Measurements from ENCODE around the gene OR5K4. TPM values are rescaled to one million over a fixed set of nuclear protein-coding genes. Genes with fewer than 3 reads are reported as not detected.

Gene OR5K4, protein sequence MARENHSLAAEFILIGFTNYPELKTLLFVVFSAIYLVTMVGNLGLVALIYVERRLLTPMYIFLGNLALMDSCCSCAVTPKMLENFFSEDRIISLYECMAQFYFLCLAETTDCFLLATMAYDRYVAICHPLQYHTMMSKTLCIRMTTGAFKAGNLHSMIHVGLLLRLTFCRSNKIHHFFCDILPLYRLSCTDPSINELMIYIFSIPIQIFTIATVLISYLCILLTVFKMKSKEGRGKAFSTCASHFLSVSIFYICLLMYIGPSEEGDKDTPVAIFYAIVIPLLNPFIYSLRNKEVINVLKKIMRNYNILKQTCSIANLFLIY
- polyA plus RNA-seq (2012; ENCODE audit: low read depth, missing spikeins), result not detected

DNA sequence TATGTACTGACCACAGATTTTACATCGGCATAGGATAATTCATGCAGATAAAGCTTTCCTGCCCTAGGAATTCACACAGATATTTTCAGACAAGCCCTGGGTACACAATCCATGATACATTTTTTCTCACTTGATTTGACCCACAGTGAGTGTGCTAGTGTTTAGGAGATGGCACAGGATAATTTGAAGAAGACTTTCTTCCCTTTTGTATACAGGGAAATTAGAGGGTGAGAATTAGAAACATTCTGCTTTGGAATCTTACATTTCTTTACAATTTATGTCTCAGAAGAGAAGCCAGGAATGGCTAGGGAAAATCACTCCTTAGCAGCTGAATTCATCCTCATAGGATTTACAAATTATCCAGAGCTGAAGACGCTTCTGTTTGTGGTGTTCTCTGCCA is at the start of gene OR5K4:
TSS of gene OR5K4 (plus strand) at position 301 of the 400 bp plus-strand sequence. CDS start at position 301, 0 bp downstream.
- FAIRE-seq (no peak), DNase-seq (ENCODE audit: insufficient read length, low spot score) (no peak)
- TF ChIP-seq POLR2A (IDR thresholded peaks at IDR 0.05; ENCODE audit: low read depth, low read length) (no peak), PAX5 (IDR thresholded peaks at IDR 0.05; ENCODE audit: insufficient read depth, low read length, severe bottlenecking) (no peak), POU2F2 (IDR thresholded peaks at IDR 0.05; ENCODE audit: low read depth, low read length) (no peak), SPI1 (IDR thresholded peaks at IDR 0.05; ENCODE audit: low read depth, low read length) (no peak), POLR2AphosphoS5 (IDR thresholded peaks at IDR 0.05; ENCODE audit: low read depth, low read length) (no peak), TAF1 (IDR thresholded peaks at IDR 0.05; ENCODE audit: low read depth, low read length) (no peak)

DNA sequence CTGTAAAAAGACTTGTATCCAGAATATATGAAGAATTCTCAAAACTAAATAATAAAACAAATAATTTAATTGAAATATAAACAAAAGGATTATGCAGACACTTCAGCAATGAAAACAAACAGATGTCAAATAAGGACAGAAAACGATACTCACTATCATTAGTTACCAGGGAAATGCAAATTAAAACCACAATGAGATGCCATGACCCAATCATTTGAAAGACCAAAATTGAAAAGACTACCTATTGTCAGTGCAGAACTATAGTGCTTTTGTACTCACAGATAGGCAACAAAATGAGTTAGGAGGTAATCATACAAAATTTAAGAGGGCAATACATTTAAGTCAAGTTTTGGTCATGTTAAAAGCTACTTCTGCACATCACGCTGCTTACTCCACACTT is 31.6 kb upstream of the OR5K4 start:
- DNase-seq (ENCODE audit: insufficient read length, low spot score) (no peak), FAIRE-seq (peak; percentile 54)
- TF ChIP-seq POU2F2 (IDR thresholded peaks at IDR 0.05; ENCODE audit: low read depth, low read length) (no peak), POLR2AphosphoS5 (IDR thresholded peaks at IDR 0.05; ENCODE audit: low read depth, low read length) (no peak), SPI1 (IDR thresholded peaks at IDR 0.05; ENCODE audit: low read depth, low read length) (no peak), TAF1 (IDR thresholded peaks at IDR 0.05; ENCODE audit: low read depth, low read length) (no peak), PAX5 (IDR thresholded peaks at IDR 0.05; ENCODE audit: insufficient read depth, low read length, severe bottlenecking) (no peak), POLR2A (IDR thresholded peaks at IDR 0.05; ENCODE audit: low read depth, low read length) (no peak)

DNA sequence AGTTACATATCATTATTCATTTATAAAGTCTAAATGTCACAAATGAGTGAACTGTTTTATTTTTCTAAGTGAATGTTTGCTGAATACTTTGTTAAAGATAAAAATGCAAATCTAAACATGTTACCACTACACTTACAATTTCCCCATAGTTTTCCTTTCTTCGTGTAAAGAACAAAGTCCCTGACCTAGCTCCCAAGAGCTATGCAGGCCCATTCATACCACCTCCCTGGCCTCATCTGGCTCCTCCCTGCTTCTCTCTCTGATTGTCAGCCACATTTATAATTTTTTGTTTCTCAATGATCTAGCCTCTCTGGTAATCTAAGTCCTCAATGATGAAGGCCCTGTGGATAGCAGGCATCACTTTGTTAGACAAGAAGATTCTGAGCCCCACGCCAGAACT is 31.0 kb upstream of the OR5K4 start:
- TF ChIP-seq TAF1 (IDR thresholded peaks at IDR 0.05; ENCODE audit: low read depth, low read length) (no peak), SPI1 (IDR thresholded peaks at IDR 0.05; ENCODE audit: low read depth, low read length) (no peak), POLR2AphosphoS5 (IDR thresholded peaks at IDR 0.05; ENCODE audit: low read depth, low read length) (no peak), PAX5 (IDR thresholded peaks at IDR 0.05; ENCODE audit: insufficient read depth, low read length, severe bottlenecking) (no peak), POLR2A (IDR thresholded peaks at IDR 0.05; ENCODE audit: low read depth, low read length) (no peak), POU2F2 (IDR thresholded peaks at IDR 0.05; ENCODE audit: low read depth, low read length) (no peak)
- FAIRE-seq (no peak), DNase-seq (ENCODE audit: insufficient read length, low spot score) (no peak)

DNA sequence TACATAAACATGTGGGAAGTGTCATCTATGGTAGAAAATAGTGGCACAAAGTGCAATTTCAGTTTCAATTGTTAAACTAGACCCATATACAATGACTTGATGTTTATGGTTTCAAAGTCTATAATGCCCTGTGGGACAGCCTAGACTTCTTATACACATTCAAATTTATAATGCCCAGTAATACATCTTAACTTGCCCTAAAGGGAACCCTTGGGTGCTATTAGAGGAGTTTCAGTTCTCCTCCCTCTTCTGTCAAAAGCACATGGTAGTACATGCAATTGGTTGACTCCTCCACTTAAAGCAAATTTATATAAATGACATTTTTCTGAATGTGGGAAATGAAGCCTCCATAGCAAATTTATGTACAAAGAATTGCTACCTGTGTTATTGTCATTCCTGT is 30.2 kb upstream of the OR5K4 start:
- DNase-seq (ENCODE audit: insufficient read length, low spot score) (no peak), FAIRE-seq (peak; percentile 20)
- TF ChIP-seq POLR2AphosphoS5 (IDR thresholded peaks at IDR 0.05; ENCODE audit: low read depth, low read length) (no peak), SPI1 (IDR thresholded peaks at IDR 0.05; ENCODE audit: low read depth, low read length) (0 out of 2 replicates have a peak, but pooled peaks have one; percentile 14), POLR2A (IDR thresholded peaks at IDR 0.05; ENCODE audit: low read depth, low read length) (no peak)

DNA sequence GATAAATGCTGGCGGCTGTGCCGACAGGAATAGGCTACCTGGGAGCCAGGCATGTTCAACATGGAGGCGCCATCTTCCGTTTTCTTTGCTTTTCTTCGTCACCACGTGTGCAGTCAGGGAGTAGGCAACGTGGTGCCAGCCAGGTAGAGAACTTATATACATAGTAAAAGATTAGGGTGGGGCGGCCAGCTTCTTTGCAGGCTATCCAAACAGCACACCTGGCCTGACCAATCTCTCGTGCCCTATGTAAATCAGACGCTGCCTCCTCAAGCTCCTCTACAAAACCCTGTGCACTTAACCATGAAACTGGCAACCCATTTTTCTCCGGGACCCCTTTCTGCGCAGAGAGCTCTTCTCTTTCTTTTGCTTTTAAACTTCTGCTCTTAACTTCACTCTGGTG is 28.6 kb upstream of the OR5K4 start:
- FAIRE-seq (no peak), DNase-seq (ENCODE audit: insufficient read length, low spot score) (no peak)
- TF ChIP-seq TAF1 (IDR thresholded peaks at IDR 0.05; ENCODE audit: low read depth, low read length), result no peak
- TF ChIP-seq SPI1 (IDR thresholded peaks at IDR 0.05; ENCODE audit: low read depth, low read length), result no peak
- TF ChIP-seq POLR2AphosphoS5 (IDR thresholded peaks at IDR 0.05; ENCODE audit: low read depth, low read length), result no peak
- TF ChIP-seq POLR2A (IDR thresholded peaks at IDR 0.05; ENCODE audit: low read depth, low read length), result no peak
- no peak for TF ChIP-seq PAX5 (IDR thresholded peaks at IDR 0.05; ENCODE audit: insufficient read depth, low read length, severe bottlenecking)
- no peak for TF ChIP-seq POU2F2 (IDR thresholded peaks at IDR 0.05; ENCODE audit: low read depth, low read length)

DNA sequence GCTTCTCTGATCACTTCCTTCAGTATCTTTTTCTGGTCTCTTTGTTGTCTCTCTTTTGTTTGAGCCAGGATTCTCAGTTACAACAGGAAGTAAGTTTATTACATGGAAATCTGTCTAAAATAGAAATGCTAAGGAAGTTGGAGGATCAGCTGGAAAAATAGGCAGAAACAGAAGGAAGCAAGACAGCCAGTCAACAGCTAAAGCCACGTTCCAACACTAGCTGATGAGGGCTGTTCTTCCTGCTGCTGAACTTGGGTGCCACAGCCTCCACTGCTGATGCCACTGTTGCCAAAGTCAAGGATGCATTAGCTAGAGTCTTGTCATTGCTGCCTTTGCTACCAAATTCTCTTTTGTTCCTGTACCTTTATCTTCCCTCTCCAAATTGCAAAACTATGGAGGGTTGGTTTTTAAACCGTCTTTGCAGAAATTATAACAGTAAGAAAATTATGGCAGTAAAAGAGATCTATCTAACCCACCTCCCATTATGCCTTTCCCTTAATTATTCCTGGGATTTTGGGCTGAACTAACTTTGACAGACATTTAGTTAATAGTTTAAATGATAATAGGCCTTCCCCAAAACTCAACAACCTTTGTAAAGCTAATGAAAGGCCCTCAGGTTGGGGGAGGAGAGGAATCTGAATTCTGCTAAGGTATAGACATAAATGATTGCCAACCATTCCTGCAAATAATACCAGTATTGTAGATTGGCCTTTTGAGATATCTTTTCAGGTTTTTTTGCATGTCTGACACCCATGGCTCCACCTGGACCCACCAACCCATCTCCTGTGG is 27.4 kb upstream of the OR5K4 start:
- TF ChIP-seq TAF1 (IDR thresholded peaks at IDR 0.05; ENCODE audit: low read depth, low read length) (no peak), SPI1 (IDR thresholded peaks at IDR 0.05; ENCODE audit: low read depth, low read length) (no peak), PAX5 (IDR thresholded peaks at IDR 0.05; ENCODE audit: insufficient read depth, low read length, severe bottlenecking) (no peak), POLR2AphosphoS5 (IDR thresholded peaks at IDR 0.05; ENCODE audit: low read depth, low read length) (no peak), POLR2A (IDR thresholded peaks at IDR 0.05; ENCODE audit: low read depth, low read length) (no peak)
- DNase-seq (ENCODE audit: insufficient read length, low spot score) (no peak), FAIRE-seq (no peak)

DNA sequence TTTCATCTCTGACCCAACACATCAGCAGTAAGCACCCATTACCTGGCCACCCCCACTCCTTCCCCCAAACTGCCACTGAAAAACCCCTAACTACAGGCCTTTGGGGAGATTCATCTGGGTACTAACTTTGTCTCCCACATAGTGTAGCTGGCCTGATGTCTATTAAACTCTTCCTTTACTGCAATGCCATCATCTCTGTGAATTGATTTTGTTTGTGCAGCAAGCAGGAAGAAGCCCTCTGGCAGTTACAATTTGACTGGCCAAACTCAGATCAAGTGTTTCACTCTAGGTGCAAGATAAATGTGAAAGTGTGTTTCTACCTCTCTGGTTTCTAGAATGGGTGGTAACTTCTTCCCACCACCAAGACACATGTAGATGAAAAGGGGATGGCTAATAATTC is 26.7 kb upstream of the OR5K4 start:
- TF ChIP-seq PAX5 (IDR thresholded peaks at IDR 0.05; ENCODE audit: insufficient read depth, low read length, severe bottlenecking), result no peak
- TF ChIP-seq POLR2AphosphoS5 (IDR thresholded peaks at IDR 0.05; ENCODE audit: low read depth, low read length), result no peak
- TF ChIP-seq POLR2A (IDR thresholded peaks at IDR 0.05; ENCODE audit: low read depth, low read length), result no peak
- no peak for TF ChIP-seq TAF1 (IDR thresholded peaks at IDR 0.05; ENCODE audit: low read depth, low read length)
- TF ChIP-seq SPI1 (IDR thresholded peaks at IDR 0.05; ENCODE audit: low read depth, low read length), result no peak
- TF ChIP-seq POU2F2 (IDR thresholded peaks at IDR 0.05; ENCODE audit: low read depth, low read length), result no peak
- DNase-seq (ENCODE audit: insufficient read length, low spot score) (no peak), FAIRE-seq (peak; percentile 85)

DNA sequence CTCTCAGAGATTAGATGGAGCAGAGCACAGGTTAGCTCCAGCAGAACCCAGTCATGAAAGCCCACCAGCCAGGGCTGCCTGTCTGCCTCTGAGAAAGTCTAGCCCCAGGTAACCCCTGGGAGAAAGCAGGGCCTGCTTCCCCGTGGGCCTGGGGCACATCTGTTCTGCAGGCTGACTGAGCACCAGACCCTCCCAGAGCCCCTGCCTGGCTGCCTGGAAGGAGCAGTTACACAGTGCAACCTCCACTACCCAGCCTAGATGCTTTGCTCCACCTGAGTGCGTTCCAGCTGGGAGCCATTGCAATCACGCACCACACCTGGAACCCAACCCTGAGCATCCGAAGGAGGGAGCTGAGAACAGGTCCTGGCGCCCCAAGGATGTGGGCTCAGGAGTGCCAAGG is 24.7 kb upstream of the OR5K4 start:
- TF ChIP-seq TAF1 (IDR thresholded peaks at IDR 0.05; ENCODE audit: low read depth, low read length) (no peak), SPI1 (IDR thresholded peaks at IDR 0.05; ENCODE audit: low read depth, low read length) (no peak), POU2F2 (IDR thresholded peaks at IDR 0.05; ENCODE audit: low read depth, low read length) (no peak), POLR2A (IDR thresholded peaks at IDR 0.05; ENCODE audit: low read depth, low read length) (no peak), PAX5 (IDR thresholded peaks at IDR 0.05; ENCODE audit: insufficient read depth, low read length, severe bottlenecking) (no peak), POLR2AphosphoS5 (IDR thresholded peaks at IDR 0.05; ENCODE audit: low read depth, low read length) (no peak)
- no peak for DNase-seq (ENCODE audit: insufficient read length, low spot score)
- FAIRE-seq, result no peak

DNA sequence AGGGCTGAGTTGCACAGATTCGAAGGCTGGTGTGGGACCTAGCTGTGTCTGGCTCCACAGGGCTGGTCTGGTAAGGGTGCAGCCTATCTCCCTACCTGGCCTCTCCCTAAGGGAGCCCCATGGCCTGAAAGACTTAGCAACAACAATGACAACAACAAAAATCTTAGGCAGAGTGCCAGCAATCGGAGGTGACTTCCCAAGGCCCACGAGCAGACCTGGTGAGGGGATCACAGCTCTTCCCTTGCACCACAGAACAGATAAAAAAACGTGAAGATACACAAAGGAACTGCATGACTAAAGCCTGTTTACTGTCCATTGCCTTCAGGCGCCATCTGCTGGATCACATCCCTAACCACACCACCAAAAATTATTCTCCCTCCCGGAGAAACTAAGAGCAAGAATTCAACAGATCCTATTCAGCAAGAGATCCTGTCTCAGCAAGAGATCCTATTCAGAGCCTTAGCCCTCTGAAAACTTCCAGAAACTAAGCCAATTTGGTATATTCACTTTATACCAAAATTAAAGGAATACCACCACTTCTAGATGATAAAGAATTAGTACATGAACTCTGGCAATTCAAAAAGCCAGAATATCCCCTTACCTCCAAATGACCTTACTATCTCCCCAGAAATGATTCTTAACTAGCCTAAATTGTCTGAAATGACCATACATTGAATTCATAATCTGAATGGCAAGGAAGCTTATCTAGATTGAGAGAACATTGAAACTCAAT is 24.1 kb upstream of the OR5K4 start:
- DNase-seq (ENCODE audit: insufficient read length, low spot score) (no peak), FAIRE-seq (peak; percentile 92)
- TF ChIP-seq TAF1 (IDR thresholded peaks at IDR 0.05; ENCODE audit: low read depth, low read length), result no peak
- no peak for TF ChIP-seq SPI1 (IDR thresholded peaks at IDR 0.05; ENCODE audit: low read depth, low read length)
- no peak for TF ChIP-seq POLR2AphosphoS5 (IDR thresholded peaks at IDR 0.05; ENCODE audit: low read depth, low read length)
- no peak for TF ChIP-seq POLR2A (IDR thresholded peaks at IDR 0.05; ENCODE audit: low read depth, low read length)
- TF ChIP-seq POU2F2 (IDR thresholded peaks at IDR 0.05; ENCODE audit: low read depth, low read length), result no peak
- TF ChIP-seq PAX5 (IDR thresholded peaks at IDR 0.05; ENCODE audit: insufficient read depth, low read length, severe bottlenecking), result no peak

Measured in GM12891 (cell line).